Mesothelial cell of epicardium (in vitro differentiated cells): ENCODE measurements around the gene RPRD1B. TPM values are rescaled to one million over a fixed set of nuclear protein-coding genes. Genes with fewer than 3 reads are reported as not detected.

Experiments used
- DNase-seq, 2 experiments: peaks; one replicate each; pipeline ENCODE4 v3.0.0; 2021; ENCODE audit warnings: low spot score in 2 of 2; ENCODE audit not compliant: unreplicated experiment in 2 of 2
- H3K27ac Mint-ChIP-seq: 2 replicates; pipeline ENCODE4 v1.8.0; 2021; ENCODE audit warnings: mixed read lengths
- H3K27me3 Mint-ChIP-seq: 2 replicates; pipeline ENCODE4 v1.8.0; 2021; ENCODE audit warnings: low read depth, mixed read lengths
- H3K36me3 Mint-ChIP-seq: 2 replicates; pipeline ENCODE4 v1.8.0; 2021; ENCODE audit warnings: mixed read lengths
- H3K4me1 Mint-ChIP-seq: 2 replicates; pipeline ENCODE4 v1.8.0; 2021; ENCODE audit warnings: mixed read lengths
- H3K4me3 Mint-ChIP-seq: 2 replicates; pipeline ENCODE4 v1.8.0; 2021; ENCODE audit warnings: mild to moderate bottlenecking, moderate library complexity, mixed read lengths
- H3K9me3 Mint-ChIP-seq: 2 replicates; pipeline ENCODE4 v1.8.0; 2021; ENCODE audit warnings: mixed read lengths
- total RNA-seq: library from RNA; stranded (reverse); gene quantifications from 3 replicates; pipeline ENCODE4 v1.2.1, GENCODE V29; 2021
- TF ChIP-seq, protein P1 (sequence below): fragments of 200-600 bp; sonication (generic); IDR thresholded peaks from one replicate; pipeline ENCODE4 v1.5.0; 2021; ENCODE audit warnings: antibody characterized with exemption; ENCODE audit not compliant: unreplicated experiment

RPRD1B gene
- total RNA-seq, 1 donor from 2014 or later = 48.4 TPM

DNA sequence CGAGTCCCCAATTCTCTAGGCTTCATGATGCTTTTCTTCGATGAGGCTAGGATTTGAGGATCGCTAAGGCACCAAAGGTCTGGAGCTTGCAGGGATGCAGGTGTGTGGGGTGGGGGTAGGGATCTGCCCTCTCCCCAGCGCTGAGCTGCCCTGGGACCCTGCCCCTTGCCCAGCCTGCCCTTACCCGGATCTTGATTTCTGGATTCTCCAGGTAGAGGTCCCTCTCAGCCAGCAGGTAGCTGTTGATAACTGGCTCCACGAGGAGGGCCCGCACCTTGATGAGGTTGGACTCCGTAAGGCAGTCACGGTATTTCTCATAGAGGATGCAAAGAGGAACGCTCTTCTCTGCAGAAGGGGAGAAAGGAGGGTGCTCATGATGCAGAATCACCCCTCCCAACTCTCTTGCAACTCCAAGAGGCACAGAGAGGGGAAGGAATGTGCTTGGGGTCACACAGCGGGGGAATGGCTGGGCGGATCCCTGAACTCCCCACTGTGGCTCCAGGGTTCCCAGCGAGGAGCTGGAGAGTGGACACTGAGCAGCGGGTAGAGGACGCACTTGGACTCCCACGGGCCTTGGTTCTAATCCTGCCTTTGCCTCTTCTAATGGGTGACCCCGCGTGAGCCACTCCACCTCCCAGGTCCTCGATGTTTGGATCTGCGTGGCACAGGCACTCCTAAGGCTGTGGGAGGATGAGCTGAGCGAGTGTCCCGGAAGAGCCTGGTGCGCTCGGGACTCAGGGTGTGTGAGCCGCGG is 98.8 kb downstream of the RPRD1B start:
- no peak for DNase-seq
- TF ChIP-seq, protein P1, sequence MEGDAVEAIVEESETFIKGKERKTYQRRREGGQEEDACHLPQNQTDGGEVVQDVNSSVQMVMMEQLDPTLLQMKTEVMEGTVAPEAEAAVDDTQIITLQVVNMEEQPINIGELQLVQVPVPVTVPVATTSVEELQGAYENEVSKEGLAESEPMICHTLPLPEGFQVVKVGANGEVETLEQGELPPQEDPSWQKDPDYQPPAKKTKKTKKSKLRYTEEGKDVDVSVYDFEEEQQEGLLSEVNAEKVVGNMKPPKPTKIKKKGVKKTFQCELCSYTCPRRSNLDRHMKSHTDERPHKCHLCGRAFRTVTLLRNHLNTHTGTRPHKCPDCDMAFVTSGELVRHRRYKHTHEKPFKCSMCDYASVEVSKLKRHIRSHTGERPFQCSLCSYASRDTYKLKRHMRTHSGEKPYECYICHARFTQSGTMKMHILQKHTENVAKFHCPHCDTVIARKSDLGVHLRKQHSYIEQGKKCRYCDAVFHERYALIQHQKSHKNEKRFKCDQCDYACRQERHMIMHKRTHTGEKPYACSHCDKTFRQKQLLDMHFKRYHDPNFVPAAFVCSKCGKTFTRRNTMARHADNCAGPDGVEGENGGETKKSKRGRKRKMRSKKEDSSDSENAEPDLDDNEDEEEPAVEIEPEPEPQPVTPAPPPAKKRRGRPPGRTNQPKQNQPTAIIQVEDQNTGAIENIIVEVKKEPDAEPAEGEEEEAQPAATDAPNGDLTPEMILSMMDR = no peak
- Mint-ChIP-seq H3K27me3 (no peaks in the 10 kb centered on the region), H3K4me1 (peaks cover 40% of the 10 kb centered on the region), H3K4me3 (no peak overlapping the region), H3K9me3 (no peaks in the 10 kb centered on the region), H3K27ac (no peak overlapping the region), H3K36me3 (no peaks in the 10 kb centered on the region)

DNA sequence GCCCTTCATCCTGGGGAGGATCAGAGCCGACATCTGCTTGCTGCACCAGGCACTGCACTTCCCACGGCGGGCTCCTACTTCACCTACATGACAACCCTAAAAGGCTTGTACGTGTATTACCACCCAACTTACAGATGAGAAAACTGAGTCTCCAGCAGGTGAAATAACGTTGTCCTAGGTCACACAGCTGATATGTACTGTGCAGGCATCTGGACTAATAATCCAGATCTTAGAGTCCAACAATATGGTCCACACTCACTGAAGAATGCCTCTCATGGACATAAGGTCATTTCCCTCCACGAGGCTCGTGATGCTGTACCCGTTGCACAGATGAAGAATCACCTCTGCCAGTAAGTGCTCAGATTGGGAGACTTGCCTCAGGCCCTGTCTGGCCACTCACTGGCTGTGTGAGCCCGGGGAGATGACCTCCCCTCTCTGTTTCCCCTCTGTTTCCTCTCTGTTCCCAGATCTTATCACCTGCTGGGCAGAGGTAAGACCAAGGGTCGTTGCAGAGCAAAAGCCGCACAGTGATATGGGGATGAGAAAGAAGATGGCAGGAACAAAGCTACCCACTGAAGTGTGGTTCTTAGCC is 99.5 kb downstream of the RPRD1B start:
- Mint-ChIP-seq H3K9me3 (no peaks in the 10 kb centered on the region), H3K36me3 (no peaks in the 10 kb centered on the region), H3K4me3 (no peak overlapping the region), H3K27ac (no peak overlapping the region), H3K4me1 (peaks cover 35% of the 10 kb centered on the region), H3K27me3 (no peaks in the 10 kb centered on the region)
- TF ChIP-seq, protein P1 = no peak
- DNase-seq = no peak

DNA sequence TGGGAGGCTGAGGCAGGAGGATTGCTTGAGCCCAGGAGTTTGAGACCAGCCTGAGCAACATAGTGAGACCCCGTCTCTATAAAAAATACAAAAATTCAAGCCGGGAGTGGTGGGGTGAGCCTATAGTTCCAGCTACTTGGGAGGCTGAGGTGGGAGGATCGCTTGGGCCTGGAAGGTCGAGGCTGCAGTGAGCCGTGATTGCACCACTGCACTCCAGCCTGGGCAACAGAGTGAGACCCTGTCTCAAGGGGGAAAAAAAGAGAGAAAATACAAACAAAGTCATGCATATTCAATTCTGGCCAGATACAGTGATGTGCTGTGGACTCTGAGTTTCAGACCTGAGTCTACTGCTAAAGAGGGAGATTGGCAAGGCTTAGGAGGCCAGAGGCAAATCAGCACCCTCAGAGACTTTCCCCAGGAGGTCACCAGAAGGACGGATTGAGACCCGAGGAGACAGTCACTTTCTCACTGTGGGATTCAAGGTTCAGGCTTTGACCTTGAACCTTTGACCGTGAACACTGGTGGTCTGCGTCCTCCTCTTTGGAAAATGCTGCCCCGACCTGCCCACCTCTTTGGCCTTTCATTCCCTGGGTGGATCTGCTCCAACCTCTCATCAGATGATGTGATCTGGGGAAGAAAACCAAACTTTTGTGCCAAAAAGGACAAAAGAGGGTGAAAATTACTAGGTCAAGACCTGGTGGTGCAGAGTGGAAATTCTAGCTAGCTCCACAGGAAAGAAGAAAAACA is 100.3 kb downstream of the RPRD1B start:
- H3K4me1 Mint-ChIP-seq = peaks cover 33% of the 10 kb centered on the region
- no peaks in the 10 kb centered on the region for H3K27me3 Mint-ChIP-seq
- no peaks in the 10 kb centered on the region for H3K9me3 Mint-ChIP-seq
- H3K4me3 Mint-ChIP-seq = no peak overlapping the region
- TF ChIP-seq, protein P1 = no peak
- no peak for DNase-seq
- peaks cover 5% of the 10 kb centered on the region for H3K36me3 Mint-ChIP-seq
- peak overlapping the region; percentile 80 for H3K27ac Mint-ChIP-seq

DNA sequence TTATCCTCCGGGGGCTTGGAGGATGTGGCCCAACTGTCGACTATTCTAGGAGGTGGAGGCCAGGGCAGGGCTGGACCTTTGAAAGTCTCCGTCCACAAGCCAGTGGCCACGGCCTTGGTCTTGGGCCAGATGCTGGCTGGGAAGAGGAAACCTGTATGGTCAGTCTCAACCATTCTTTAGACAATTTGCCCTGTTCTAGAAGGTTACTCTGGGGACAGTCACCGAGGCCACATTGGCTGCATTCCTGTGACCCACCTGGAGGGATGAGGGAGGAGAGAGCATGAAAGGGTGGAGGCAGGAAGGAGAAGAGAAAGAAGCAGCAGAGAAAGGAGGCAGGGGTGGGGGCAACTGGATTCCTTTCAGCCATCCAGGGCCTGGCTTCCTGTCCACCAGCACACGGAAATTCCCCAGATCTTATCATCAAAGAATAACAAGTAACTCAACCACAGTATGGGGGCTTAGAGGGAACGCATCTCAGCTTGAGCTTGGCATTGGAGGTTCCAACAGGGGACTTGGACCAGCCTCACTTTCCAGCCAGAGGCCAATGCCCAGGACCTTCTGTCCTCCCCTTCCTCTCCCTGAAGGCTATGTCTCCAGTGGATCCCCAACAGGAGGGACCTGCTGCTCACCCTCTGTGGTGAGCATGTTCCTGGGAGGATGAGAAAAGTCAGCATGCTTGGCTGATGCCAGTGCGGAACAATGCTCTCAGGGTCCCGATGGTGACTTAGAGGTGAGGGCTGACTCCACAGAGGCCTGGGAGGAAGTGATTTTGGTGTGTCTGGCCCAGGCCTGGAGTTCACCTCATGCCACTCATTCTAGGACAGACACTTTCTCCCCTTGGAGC is 101.1 kb downstream of the RPRD1B start:
- TF ChIP-seq, protein P1 = no peak
- Mint-ChIP-seq H3K4me3 (no peak overlapping the region), H3K27ac (peak overlapping the region; percentile 80), H3K27me3 (no peaks in the 10 kb centered on the region), H3K36me3 (peaks cover 5% of the 10 kb centered on the region), H3K4me1 (peaks cover 33% of the 10 kb centered on the region), H3K9me3 (no peaks in the 10 kb centered on the region)
- DNase-seq = no peak

DNA sequence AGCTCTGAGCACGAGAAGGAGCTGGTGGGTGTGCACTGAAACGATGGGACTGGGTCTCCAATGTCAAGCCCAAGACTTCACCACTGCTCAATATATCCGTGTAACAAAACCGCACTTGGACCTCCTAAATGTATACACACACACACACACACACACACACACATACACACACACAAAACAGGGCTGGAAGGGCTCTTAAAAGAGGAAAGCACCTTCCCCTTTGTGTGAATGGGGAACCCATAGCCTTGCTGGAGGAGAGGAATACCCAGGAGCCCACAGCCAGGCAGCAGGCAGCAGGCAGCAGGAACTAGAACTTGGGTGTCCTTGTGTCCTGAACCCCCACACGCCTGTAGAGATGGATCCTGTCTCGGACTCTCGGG is 101.7 kb downstream of the RPRD1B start:
- no peaks in the 10 kb centered on the region for H3K9me3 Mint-ChIP-seq
- H3K4me1 Mint-ChIP-seq = peaks cover 39% of the 10 kb centered on the region
- TF ChIP-seq, protein P1 = no peak
- H3K36me3 Mint-ChIP-seq = peaks cover 5% of the 10 kb centered on the region
- H3K27me3 Mint-ChIP-seq = no peaks in the 10 kb centered on the region
- no peak overlapping the region for H3K27ac Mint-ChIP-seq
- no peak for DNase-seq
- no peak overlapping the region for H3K4me3 Mint-ChIP-seq
